ENCODE results near the gene TRPM4.

GRCh38 chr19:49120868-49121267 is 36.7 kb upstream of the TRPM4 start:
- TF ChIP-seq CTCF (IDR thresholded peaks at IDR 0.05; ENCODE audit: borderline replicate concordance, extremely low read depth, low read length, poor library complexity, severe bottlenecking) = no peak
- TF ChIP-seq EZH2 (IDR thresholded peaks at IDR 0.05; ENCODE audit: borderline replicate concordance, low read depth, low read length, severe bottlenecking) = no peak

Data from DND-41 (cell line).